GM12878 (cell line): ENCODE measurements around the gene C9orf72. TPM values are rescaled to one million over a fixed set of nuclear protein-coding genes. Genes with fewer than 3 reads are reported as not detected.

Experiments used
- ATAC-seq: fragments of 200-7000 bp; cut with Tn5 transposase; 3 replicates; pipeline ENCODE4 v1.9.1; 2020; ENCODE audit warnings: mild to moderate bottlenecking, moderate library complexity
- BruUV-seq: library from RNA; stranded (reverse); fragments of 400-500 nt; replicated peaks from 2 replicates; lab custom pipeline; 2021; lab: Mats Ljungman, UMichigan
- CTCF ChIA-PET: fragments of 300-600 bp; sonication (Branson Sonifier 250); formaldehyde crosslinking; extraction: SDS; loops from one replicate; lab custom pipeline; 2021; ENCODE audit warnings: inconsistent platforms; lab: Yijun Ruan, JAX
- POLR2A ChIA-PET: fragments of 350-600 bp; formaldehyde crosslinking; extraction: SDS; loops from one replicate; lab custom pipeline; 2021; ENCODE audit warnings: inconsistent platforms; lab: Charles Lee
- RAD21 ChIA-PET: fragments of 300-600 bp; sonication (Branson Sonifier 250); formaldehyde crosslinking; loops from one replicate; lab custom pipeline; 2023; ENCODE audit warnings: antibody characterized with exemption; ENCODE audit not compliant: unreplicated experiment; lab: Charles Lee
- SMC1A ChIA-PET: fragments of 300-600 bp; sonication (Branson Sonifier 250); formaldehyde crosslinking; loops from one replicate; lab custom pipeline; 2023; ENCODE audit not compliant: unreplicated experiment, uncharacterized antibody; lab: Charles Lee
- DNase-seq: peaks from one replicate; pipeline ENCODE4 v3.0.0-alpha.2; 2011; ENCODE audit warnings: low read depth, low spot score
- FAIRE-seq: peaks from 3 replicates; lab custom pipeline; 2011; peaks lifted over from hg19 to GRCh38; lab: Jason Lieb, UNC
- H2AFZ ChIP-seq: 2 replicates; pipeline ENCODE4 v1.6.0; 2011; ENCODE audit warnings: low read depth, low read length, control low read depth; ENCODE audit not compliant: control insufficient read depth
- H3K27ac ChIP-seq: 2 replicates; pipeline ENCODE4 v1.5.1; 2011; ENCODE audit warnings: control low read depth; ENCODE audit not compliant: control insufficient read depth, insufficient read depth
- H3K27me3 ChIP-seq, 2 experiments: replicated peaks in 1 of 2; 2 replicates each; pipeline versions ENCODE4 v1.6.0 to v1.6.1; 2011; ENCODE audit warnings: low read length in 1 of 2; ENCODE audit not compliant: control insufficient read depth in 2 of 2, insufficient read depth in 2 of 2
- H3K36me3 ChIP-seq, 2 experiments: 2 replicates each; pipeline ENCODE4 v1.5.1; 2011; ENCODE audit warnings: low read length in 1 of 2; ENCODE audit not compliant: control insufficient read depth in 2 of 2, insufficient read depth in 2 of 2
- H3K4me1 ChIP-seq: 2 replicates; pipeline ENCODE4 v1.6.1; 2011; ENCODE audit warnings: mild to moderate bottlenecking, low read length, moderate library complexity, mixed read lengths; ENCODE audit not compliant: control insufficient read depth, insufficient read depth
- H3K4me2 ChIP-seq: 2 replicates; pipeline ENCODE4 v1.6.0; 2011; ENCODE audit warnings: control low read depth; ENCODE audit not compliant: control insufficient read depth, insufficient read depth
- H3K4me3 ChIP-seq: fragments of 200-600 bp; sonication (generic); 2 replicates; pipeline ENCODE4 v1.5.1; 2016
- H3K79me2 ChIP-seq: 2 replicates; pipeline ENCODE4 v1.6.0; 2011; ENCODE audit warnings: low read length; ENCODE audit not compliant: control insufficient read depth, insufficient read depth
- H3K9ac ChIP-seq: 2 replicates; pipeline ENCODE4 v1.8.0; 2011; ENCODE audit warnings: low read length, control low read depth, mixed read lengths; ENCODE audit not compliant: control insufficient read depth, insufficient read depth
- H3K9me3 ChIP-seq: replicated peaks from 3 replicates; pipeline ENCODE4 v1.5.1; 2011; ENCODE audit warnings: mild to moderate bottlenecking, low read length; ENCODE audit not compliant: control insufficient read depth, insufficient read depth
- H4K20me1 ChIP-seq: 2 replicates; pipeline ENCODE4 v1.6.0; 2011; ENCODE audit not compliant: control insufficient read depth, insufficient read depth
- EED ChIP-seq: sonication (generic); IDR thresholded peaks from 2 replicates; pipeline ENCODE4 v1.6.1; 2016; ENCODE audit warnings: antibody characterized with exemption, low read depth
- ETV6 ChIP-seq, 2 experiments: fragments of 450-650 bp in 1 of 2; IDR thresholded peaks in 1 of 2; conservative IDR thresholded peaks in 1 of 2; 2 replicates each; pipeline ENCODE4 v1.6.1; 2014; ENCODE audit warnings: antibody characterized with exemption in 1 of 2, borderline replicate concordance in 1 of 2, low read depth in 1 of 2, mild to moderate bottlenecking in 1 of 2, moderate library complexity in 1 of 2
- RAD21 ChIP-seq: IDR thresholded peaks from 2 replicates; pipeline ENCODE4 v1.6.1; 2011; ENCODE audit warnings: mild to moderate bottlenecking, low read depth, low read length, moderate library complexity; ENCODE audit not compliant: insufficient read depth
- RB1 ChIP-seq: fragments of 450-650 bp; formaldehyde crosslinking; IDR thresholded peaks from 2 replicates; pipeline ENCODE4 v1.6.1; 2017; ENCODE audit warnings: mild to moderate bottlenecking, borderline replicate concordance
- RBBP5 ChIP-seq: fragments of 200-600 bp; sonication (generic); conservative IDR thresholded peaks from 2 replicates; pipeline ENCODE4 v1.6.1; 2016
- SREBF1 ChIP-seq: IDR thresholded peaks from 2 replicates; pipeline ENCODE4 v1.6.1; 2012; ENCODE audit warnings: mild to moderate bottlenecking, low read length
- SUPT20H ChIP-seq: IDR thresholded peaks from 2 replicates; pipeline ENCODE4 v1.6.1; 2011; ENCODE audit warnings: low read depth, mild to moderate bottlenecking, low read length, moderate library complexity, borderline replicate concordance; ENCODE audit not compliant: control insufficient read depth
- TCF3 ChIP-seq: IDR thresholded peaks from 2 replicates; pipeline ENCODE4 v1.6.1; 2012; ENCODE audit warnings: low read depth, mild to moderate bottlenecking, low read length, borderline replicate concordance; ENCODE audit not compliant: insufficient read depth
- WGBS: methylation state at CpG from one replicate; pipeline ENCODE4 v1.1.6; 2016; ENCODE audit warnings: low lambda C conversion rate; ENCODE audit not compliant: insufficient replicate concordance, insufficient coverage; ENCODE audit errors: missing lambda C conversion rate; 5-methylcytosine and 5-hydroxymethylcytosine counted together
- in situ Hi-C: fragments of 300-500 bp; cut with MboI; formaldehyde crosslinking; loops from 9 replicates; pipeline ENCODE4 v1.14.3; 2018; ENCODE audit warnings: mixed read lengths
- intact Hi-C: fragments of 100-400 bp; cut with micrococcal nuclease; formaldehyde crosslinking; loops from one replicate; pipeline ENCODE4 v1.14.2; 2022; ENCODE audit not compliant: unreplicated experiment
- polyA plus RNA-seq, 11 experiments: library from polyadenylated mRNA; depleted of rRNA in 4 of 11; unstranded in 6 of 11; stranded (reverse) in 5 of 11; fragments of >200 nt; fragmentation: Nextera tagmentation in 4 of 11; fragmentation: Illumina TruSeq in 1 of 11; extraction: Ambion mirVana in 4 of 11; extraction: Trizol in 1 of 11; gene quantifications; 1 replicate in 1 of 11; 2 replicates in 10 of 11; pipeline versions ENCODE4 v1.2.1 to v1.2.3, GENCODE V29; 2011 to 2016; ENCODE audit warnings: inconsistent platforms in 2 of 11, missing spikeins in 2 of 11, low read depth in 1 of 11
- total RNA-seq, 4 experiments: library from RNA; depleted of rRNA in 3 of 4; stranded (reverse); fragments of >200 nt in 3 of 4; fragmentation: Illumina TruSeq in 1 of 4; extraction: Trizol in 1 of 4; gene quantifications; 2 replicates each; pipeline versions ENCODE4 v1.2.1 to v1.2.3, GENCODE V29; 2013 to 2021
- TF ChIP-seq, protein P1 (sequence below): fragments of 450-650 bp; IDR thresholded peaks from 2 replicates; pipeline ENCODE4 v1.6.1; 2017; ENCODE audit warnings: mild to moderate bottlenecking, low read depth, inconsistent platforms; ENCODE audit not compliant: poor library complexity, severe bottlenecking

C9orf72 gene
- total and polyA plus RNA-seq, 10 of the 15 experiments (the other 5 are each of a cell fraction or from before 2014, with no cell fraction given), result 4.8 to 9.0 (median 6.4) TPM

DNA sequence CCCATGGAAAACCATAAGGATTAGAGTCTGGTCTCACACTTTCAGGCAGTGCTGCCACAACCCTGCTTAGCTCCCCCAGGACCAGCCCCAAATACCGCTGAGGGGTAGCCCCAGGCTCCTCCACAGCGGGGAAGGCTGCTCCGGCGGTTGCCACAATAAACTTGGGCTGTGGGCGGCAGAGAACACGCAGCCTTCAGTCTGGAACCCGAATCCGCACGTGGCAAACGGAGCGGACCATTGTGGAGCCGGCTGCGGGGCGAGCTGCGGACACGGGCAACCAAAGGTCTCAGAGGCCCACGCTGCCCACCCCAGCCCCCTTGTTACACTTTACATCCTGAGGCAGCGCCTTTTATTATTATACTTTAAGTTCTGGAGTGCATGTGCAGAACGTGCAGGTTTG is 37.3 kb upstream of the C9orf72 start:
- Histone ChIP-seq H3K4me1 (no peaks in the 10 kb centered on the region), H3K9me3 (no peaks in the 10 kb centered on the region), H3K4me3 (no peak overlapping the region), H3K27me3 (no peaks in the 10 kb centered on the region; a peak in 1 of 4 replicates), H3K27ac (no peak overlapping the region), H3K4me2 (no peak overlapping the region), H3K36me3 (no peaks in the 10 kb centered on the region), H4K20me1 (no peaks in the 10 kb centered on the region), H2AFZ (no peak overlapping the region), H3K9ac (no peak overlapping the region), H3K79me2 (no peaks in the 10 kb centered on the region)
- intact Hi-C loops, result no loop called here
- CTCF ChIA-PET, result no interaction called here
- POLR2A ChIA-PET, result interaction anchor here (0.9 kb wide), 1 partner anchor 47 kb away, joined by 5 read pairs; no protein-coding TSS in a partner anchor
- no peak for ATAC-seq
- no peak for TF ChIP-seq RBBP5
- no peak for TF ChIP-seq RB1
- TF ChIP-seq, protein P1, sequence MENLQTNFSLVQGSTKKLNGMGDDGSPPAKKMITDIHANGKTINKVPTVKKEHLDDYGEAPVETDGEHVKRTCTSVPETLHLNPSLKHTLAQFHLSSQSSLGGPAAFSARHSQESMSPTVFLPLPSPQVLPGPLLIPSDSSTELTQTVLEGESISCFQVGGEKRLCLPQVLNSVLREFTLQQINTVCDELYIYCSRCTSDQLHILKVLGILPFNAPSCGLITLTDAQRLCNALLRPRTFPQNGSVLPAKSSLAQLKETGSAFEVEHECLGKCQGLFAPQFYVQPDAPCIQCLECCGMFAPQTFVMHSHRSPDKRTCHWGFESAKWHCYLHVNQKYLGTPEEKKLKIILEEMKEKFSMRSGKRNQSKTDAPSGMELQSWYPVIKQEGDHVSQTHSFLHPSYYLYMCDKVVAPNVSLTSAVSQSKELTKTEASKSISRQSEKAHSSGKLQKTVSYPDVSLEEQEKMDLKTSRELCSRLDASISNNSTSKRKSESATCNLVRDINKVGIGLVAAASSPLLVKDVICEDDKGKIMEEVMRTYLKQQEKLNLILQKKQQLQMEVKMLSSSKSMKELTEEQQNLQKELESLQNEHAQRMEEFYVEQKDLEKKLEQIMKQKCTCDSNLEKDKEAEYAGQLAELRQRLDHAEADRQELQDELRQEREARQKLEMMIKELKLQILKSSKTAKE, result no peak
- TF ChIP-seq SUPT20H, result no peak
- no peak for TF ChIP-seq EED
- no peak for TF ChIP-seq RAD21
- no peak for TF ChIP-seq ETV6 (conservative IDR thresholded peaks at IDR 0.05 in 1 of 2, IDR thresholded peaks at IDR 0.05 in 1 of 2; ENCODE audit: borderline replicate concordance in 1 of 2, low read depth in 1 of 2)
- no peak for TF ChIP-seq SREBF1
- no peak for TF ChIP-seq TCF3
- WGBS, result 68% methylated on average over 19 of the region's 19 CpGs
- RAD21 ChIA-PET, result no interaction called here
- FAIRE-seq, result no peak
- BruUV-seq, result no TSS peak
- in situ Hi-C loops, result no loop called here
- no peak for DNase-seq
- SMC1A ChIA-PET, result interaction anchor here (1.2 kb wide), 1 partner anchor 43 kb away, joined by 3 read pairs; no protein-coding TSS in a partner anchor
